Activated CD4-positive, CD25-positive, alpha-beta regulatory T cell treated with anti-CD3 and anti-CD28 coated beads, Interleukin-2, amount 50 U/mL, for 72 hours (primary cell): Measurements from ENCODE around the gene ID1.
A peak's percentile ranks its signal among the peaks of the same experiment; 100 is the strongest.

ENCODE experiments used
- DNase-seq: peaks from one replicate; pipeline ENCODE4 v3.0.0; 2021

Gene ID1, protein sequence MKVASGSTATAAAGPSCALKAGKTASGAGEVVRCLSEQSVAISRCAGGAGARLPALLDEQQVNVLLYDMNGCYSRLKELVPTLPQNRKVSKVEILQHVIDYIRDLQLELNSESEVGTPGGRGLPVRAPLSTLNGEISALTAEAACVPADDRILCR

GRCh38 chr20:31605031-31605901 is at the start of gene ID1:
TSS of gene ID1 (plus strand) at chr20:31605289. CDS start at chr20:31605388, 99 bp downstream.
- DNase-seq: peak; percentile 87

GRCh38 chr20:31559704-31560093 is 45.4 kb upstream of the ID1 start:
- DNase-seq: no peak

DNA sequence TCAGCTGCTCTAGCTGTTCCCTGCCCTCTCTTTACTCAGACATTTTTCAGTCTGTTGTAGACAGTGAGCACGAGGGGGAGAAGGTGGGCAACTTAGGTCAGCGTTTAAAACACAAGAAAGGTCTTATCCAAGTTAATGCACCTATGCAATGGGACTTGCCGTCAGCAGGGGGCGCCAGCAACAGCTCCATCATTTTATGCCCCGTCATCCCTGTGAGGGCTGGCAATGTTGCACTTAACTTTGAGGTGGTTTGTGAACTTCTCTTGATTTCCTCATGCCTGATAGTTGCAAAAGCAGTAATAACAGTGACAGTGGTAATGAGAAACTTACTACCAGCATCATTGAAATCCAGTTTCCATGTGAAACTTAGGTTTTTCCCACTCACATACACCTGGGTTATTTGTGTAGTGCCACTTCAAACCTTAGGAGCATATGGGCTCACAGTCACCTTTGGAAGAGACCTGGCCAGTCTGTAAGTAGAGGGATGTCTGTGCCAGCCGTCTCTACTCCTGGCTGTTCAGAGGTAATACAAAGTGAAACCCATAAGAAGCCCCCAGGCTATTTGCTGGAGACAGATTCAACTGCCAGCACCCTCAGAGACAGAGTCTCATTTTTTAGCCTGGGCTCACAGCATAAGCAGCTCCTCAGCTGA is 44.9 kb upstream of the ID1 start:
- peak; percentile 77 for DNase-seq

DNA sequence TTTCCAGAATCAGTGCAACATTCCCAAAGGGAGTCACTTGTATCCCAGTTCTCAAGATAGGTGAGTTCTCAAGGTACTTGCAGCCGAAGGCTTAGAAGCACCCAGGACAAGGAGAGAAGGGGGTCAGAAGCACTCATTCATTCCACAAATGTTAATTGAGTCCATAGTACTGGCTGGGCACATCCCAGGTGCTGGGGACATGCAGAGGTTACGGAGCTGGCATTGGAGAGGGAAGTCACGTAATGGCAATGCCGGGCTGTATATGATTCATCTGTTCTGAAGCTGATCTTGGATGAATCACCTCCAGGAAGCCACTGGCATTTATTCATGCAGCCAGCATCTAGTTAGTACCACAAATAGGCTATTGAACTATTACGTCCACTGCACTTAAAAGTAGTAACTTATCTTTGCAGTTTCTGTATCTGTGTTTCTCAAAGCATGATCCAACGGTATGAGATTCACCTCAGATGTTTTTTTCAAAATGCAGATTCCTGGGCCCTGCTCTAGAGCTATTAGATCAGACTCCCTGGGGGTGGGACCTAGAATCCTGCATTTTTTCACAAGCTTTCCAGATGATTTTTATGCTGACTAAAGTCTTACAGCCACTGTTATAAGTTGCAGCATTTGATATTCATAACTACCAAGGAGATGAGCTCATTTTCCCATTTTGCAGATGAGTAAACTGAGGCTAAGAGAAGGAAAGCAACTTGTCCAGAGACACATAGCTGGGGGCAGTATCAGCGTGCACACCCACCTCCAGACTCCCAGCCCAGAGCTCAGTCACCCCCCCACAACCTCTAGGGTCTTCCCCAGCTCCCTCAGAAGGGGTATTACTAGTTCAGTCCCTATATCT is 44.1 kb upstream of the ID1 start:
- DNase-seq: no peak

- no peak for DNase-seq
Measured at GRCh38 chr20:31562241-31562640, 42.8 kb upstream of the ID1 start.

DNA sequence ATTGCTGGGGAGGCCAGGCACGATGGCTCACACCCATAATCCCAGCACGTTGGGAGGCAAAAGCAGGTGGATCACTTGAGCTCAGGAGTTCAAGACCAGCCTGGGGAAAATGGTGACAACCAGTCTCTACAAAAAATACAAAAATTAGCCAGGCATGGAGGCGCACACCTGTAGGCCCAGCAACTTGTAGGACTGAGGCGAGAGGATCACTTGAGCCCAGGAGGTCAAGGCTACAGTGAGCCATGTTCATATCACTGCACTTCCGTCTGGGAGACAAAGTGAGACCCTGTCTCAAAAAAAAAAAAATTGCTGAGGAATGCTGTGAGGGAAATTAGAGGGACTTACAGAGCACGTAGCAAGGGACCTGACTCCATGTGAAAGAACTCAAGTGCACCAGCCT is 40.8 kb upstream of the ID1 start:
- no peak for DNase-seq

GRCh38 chr20:31565699-31566318 is 39.3 kb upstream of the ID1 start:
- DNase-seq: no peak

DNA sequence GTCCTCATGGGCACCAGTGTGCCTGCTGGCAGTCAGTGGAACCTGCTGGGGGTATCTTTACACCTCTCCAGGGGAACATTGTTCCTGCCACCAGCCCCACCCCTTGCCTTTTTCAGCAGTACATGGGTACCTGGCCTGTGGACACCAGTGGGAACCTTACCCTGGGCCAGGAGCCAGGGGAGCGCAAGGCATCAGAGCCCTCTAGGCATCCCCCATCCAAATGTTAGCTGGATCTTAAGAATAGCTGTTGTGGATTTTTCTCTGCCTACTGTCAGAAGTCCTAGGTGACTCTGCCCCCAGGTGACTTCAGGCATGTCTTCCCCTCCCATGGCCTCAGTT is 38.8 kb upstream of the ID1 start:
- DNase-seq: no peak

GRCh38 chr20:31566658-31567379 is 38.3 kb upstream of the ID1 start:
- no peak for DNase-seq

- DNase-seq: no peak
Measured at GRCh38 chr20:31567380-31567720, 37.7 kb upstream of the ID1 start.

DNA sequence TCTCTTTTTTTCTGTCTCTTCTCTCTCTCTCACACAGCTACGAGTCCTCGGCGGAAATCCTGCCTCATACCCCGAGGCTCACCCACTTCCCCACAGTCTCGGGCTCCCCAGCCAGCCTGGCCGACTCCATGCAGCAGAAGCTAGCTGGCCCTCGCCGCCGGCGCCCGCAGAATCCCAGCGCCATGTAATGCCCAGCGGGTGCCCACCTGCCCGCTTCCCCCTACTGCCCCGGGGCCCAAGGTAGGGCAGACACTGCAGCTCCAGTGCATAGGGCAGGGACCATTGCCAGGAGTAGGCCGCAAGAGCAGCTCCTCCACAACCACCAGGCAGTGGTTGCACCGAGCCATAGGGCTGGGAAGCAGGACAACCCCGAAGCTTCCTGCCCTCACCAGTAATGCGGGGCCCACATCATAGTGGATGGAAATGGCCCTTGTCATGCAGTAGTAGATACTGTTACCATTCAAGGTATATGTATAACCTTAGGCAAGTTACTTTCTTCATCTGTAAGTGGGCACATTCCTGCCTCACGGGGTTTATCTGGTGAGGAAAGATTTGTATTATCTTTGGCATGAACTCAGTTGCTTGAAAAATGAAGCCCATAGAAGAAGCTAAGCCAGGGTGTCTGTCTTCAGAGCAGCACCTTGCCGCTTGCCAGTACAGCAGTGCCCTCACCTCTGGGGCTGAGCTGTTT is 36.9 kb upstream of the ID1 start:
- DNase-seq: no peak

- no peak for DNase-seq
Measured at GRCh38 chr20:31568773-31569162, 36.3 kb upstream of the ID1 start.

DNA sequence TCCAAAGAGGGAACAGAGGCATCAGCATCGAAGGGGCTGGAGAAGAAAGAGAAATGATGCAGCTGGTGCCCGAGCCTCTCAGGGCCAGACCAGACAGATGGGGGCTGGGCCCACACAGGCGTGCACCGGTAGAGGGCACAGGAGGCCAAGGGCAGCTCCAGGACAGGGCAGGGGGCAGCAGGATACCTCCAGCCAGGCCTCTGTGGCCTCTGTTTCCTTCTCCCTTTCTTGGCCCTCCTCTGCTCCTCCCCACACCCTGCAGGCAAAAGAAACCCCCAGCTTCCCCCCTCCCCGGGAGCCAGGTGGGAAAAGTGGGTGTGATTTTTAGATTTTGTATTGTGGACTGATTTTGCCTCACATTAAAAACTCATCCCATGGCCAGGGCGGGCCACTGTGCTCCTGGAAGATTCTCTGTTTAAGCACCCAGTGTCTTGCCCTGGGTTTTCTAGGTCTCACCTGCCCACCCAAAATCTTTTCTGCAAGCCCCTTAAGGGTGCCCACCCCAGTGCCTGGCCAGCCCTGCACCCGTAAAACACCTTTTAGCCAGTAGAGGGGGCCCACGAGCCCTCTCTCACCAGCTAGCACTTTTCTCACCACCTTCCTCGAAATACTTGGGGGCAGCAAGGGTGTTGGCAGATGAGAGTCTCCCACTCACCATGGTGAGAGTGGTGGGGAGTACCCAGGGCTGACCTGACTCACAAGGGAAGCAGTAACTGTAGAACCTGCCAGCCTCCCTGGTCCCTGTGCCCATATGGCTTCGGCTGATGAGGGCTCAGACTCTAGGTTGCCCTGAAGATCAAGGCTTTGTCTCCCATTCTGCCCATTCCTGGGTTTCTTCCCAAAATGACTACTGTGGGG is 35.7 kb upstream of the ID1 start:
- DNase-seq: peak; percentile 69

GRCh38 chr20:31570021-31570463 is 35.0 kb upstream of the ID1 start:
- no peak for DNase-seq

DNA sequence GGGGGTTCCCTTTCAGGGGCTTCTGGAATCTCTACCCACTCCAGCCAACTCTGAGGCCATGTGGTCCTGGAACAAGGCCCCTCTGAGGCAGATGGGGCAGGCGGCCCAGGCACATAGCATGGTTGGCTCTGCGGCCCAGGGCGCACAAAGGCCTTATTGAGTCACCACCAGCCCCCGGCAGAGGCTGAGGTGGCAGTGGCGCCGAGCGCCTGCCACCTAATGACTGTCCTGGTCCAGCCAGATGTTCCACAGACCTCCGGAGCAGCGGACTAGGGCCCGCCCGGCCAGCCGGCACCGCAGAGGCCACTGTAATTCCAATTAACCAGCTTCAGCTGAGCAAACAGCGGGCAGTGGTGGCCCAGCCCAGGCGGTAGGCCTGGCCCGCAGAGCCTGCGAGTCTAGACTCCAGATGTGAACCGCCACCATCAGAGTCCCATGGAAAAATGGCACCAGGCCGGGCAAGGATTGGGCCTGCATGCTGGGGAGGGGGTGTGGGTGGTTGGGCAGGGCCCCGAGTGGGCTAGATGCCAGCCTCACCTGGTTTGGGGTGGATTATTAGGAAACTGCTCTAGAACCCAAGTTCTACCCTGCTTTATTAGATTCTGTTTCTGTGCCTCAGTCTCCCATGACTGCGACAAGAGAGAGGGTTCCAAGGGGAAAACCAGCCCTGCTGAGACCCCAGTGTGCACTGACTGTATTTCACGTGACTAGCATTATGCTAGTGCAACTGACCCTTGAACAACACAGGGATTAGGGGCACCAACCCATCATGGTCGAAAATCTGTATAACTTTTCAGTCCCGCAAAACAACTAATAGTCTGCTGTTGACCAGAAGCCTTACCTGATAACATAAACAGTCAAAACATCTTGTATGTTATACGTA is 34.1 kb upstream of the ID1 start:
- no peak for DNase-seq

DNA sequence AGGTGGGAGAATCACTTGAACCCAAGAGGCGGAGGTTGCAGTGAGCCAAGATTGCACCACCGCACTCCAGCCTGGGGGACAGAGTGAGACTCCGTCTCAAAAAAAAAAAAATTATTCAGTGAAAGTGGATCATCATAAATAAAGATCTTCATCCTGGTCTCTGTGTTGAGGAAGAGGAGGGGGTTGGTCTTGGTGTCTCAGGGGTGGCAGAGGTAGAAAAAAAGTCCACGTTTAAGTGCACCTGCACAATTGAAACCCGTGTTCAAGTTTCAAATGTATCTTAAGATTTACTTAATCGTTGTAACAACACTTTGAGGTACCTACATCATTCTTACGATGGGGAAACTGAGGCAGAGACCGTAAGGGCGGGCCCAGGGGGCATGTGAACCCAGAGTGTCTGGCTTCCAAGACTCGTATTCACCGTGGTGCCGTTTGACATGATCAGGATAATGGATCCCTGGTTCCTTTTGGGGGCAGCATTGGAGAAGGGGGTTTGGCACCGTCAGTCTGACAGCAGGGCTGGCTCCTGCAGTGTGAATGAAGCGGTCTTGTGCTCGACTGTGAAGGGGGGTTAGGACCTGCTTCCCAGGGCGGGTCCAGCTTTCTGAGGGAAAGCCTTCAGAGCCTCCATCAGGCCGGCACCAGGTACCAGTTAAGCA is 32.9 kb upstream of the ID1 start:
- DNase-seq: no peak

DNA sequence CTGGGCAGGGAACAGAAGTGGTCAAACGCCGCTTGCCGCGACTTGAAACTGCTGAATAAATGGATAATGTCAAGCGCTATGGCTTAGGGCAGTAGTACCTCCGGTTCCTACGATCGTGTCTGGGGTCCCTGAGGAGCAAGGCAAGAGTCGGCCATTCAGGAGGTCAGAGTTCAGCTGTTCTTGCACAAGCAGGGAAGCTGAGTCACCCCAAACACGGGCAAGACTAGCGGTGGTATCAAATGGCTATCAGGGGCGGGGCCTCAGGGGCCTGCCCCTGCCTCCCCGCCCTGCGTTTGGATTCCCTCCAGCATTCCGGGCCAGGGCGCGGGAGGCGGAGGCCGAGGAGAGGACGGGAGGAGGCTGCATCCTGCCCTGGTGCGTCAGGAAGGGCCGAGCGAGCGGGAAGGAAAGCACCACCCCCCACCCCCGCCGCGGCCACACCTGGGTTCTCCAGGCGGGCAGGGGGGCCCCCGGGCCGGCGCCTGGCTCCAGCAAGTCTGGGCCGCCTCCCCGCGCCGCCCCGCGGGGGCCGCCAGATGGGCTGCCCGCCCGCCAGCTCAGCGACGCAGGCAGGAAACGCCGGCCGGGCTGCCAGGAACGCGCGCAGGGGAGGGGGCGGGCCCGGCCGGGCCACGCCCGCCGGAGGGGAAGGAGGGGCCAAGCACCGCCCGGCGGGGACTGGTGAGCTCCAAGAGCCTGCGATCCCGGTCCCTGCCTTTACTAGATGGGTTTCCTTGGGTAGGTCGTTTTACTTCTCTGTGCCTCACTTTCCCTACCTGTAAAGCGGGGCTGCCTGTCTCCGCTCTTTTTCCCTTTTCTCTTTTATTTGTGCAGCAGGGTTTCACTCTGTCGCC is 32.2 kb upstream of the ID1 start:
- DNase-seq: peak; percentile 79
